ENCODE results near the gene SERPINB4. TPM values are rescaled to one million over a fixed set of nuclear protein-coding genes. Genes with fewer than 3 reads are reported as not detected.
"Not testable (repeated sequence)": the region's sequence is repeated elsewhere in the genome, so short reads cannot be mapped to it uniquely, and the experiment has no call there.

The SERPINB4 gene
- total RNA-seq = not detected

DNA sequence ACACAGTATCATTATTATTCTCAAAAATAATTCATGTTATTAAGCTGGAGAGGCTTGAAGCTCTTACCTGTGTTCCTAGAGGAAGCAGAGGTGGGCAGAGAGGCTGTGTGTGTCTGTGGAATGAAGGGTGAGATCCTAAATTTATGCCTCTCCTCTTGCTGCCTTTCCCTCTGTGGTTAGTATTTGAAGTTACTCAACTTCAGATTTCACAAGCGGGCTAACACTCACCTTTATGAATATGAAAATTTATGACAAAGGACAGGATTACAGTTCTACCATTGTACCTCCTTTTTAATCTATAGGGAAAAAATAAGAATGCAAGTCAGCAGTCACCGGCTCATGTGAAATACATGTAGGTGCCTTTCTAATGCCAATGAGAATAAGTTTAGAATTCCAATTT, at the start of gene SERPINB4:
Gene SERPINB4 (minus strand): TSS at position 115 of the 400 bp plus-strand sequence. CDS start 679 bp downstream, outside the sequence.
- not testable (repeated sequence) for H3K4me1 Mint-ChIP-seq; H3K9me3 Mint-ChIP-seq; H3K27ac Mint-ChIP-seq; ATAC-seq (replicated peaks); H3K4me3 Mint-ChIP-seq; H3K36me3 Mint-ChIP-seq (ENCODE audit: low read depth); H3K27me3 Mint-ChIP-seq

DNA sequence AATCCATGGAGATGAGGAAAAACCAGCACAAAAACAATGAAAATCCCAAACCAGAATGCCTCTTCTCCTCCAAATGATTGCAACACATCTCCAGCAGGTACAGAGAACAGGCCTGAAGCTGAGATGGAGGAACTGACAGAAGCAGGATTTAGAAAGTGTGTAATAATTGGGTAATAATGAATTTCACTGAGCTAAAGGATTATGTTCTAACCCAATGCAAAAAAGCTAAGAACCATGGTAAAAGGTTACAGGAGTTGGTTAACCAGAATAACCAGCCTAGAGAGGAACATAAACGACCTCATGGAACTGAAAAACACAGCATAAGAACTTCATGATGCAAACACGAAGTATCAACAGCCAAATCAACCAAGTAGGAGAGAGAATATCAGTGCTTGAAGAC, 45.0 kb upstream of the SERPINB4 start:
- peaks cover 4% of the 10 kb centered on the region for H3K27me3 Mint-ChIP-seq
- H3K4me1 Mint-ChIP-seq = no peaks in the 10 kb centered on the region
- no peak overlapping the region for H3K4me3 Mint-ChIP-seq
- H3K36me3 Mint-ChIP-seq (ENCODE audit: low read depth) = no peaks in the 10 kb centered on the region
- H3K9me3 Mint-ChIP-seq = peaks cover 16% of the 10 kb centered on the region
- no peak for ATAC-seq (replicated peaks)
- H3K27ac Mint-ChIP-seq = no peak overlapping the region

DNA sequence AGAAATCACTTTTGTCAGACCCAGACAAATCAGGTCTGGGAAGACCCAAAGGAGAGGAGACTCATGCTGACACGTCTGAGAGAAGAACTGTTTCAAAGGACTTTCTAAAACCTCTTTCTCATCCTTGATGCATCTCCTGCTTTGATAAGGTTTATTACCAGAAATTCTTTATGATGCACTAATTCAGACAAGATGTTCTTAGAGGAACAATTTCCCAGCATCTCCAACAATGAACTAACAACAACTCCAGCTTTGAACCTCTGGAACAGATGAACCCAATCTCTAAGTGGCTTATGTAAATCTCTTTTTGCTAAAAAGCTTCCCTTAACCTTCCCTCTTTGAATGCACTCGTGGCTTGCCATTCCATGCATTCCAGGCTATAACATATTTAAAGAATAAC, 42.8 kb upstream of the SERPINB4 start:
- Mint-ChIP-seq H3K9me3 (peaks cover 16% of the 10 kb centered on the region), H3K27ac (no peak overlapping the region), H3K4me3 (no peak overlapping the region)

DNA sequence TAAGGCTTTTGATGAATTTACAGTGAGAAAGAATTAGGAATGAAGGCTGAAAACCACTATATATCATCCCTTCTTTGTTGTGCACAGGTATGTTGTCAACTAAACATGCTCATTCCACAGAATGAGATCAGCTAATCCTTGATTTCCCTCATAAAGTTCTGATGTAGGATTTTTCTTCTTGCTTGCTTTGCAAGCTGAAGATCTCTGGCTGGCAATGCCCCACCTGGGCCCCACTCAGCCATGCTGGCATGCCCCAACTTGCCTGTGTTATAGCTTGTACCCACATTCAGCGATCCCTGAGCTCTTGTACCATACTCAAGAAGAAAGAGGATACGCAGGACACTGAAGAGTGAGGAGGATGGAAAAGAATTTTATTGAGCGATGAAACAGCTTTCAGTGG, 40.7 kb upstream of the SERPINB4 start:
- peaks cover 12% of the 10 kb centered on the region for H3K9me3 Mint-ChIP-seq
- H3K4me3 Mint-ChIP-seq = no peak overlapping the region
- no peaks in the 10 kb centered on the region for H3K4me1 Mint-ChIP-seq
- no peak overlapping the region for H3K27ac Mint-ChIP-seq
- H3K27me3 Mint-ChIP-seq = peaks cover 4% of the 10 kb centered on the region
- H3K36me3 Mint-ChIP-seq (ENCODE audit: low read depth) = no peaks in the 10 kb centered on the region
- ATAC-seq (replicated peaks) = no peak

More for the DNA sequence above, 42.8 kb upstream of the SERPINB4 start:
- no peak for ATAC-seq (replicated peaks)
- peaks cover 4% of the 10 kb centered on the region for H3K27me3 Mint-ChIP-seq
- no peaks in the 10 kb centered on the region for H3K36me3 Mint-ChIP-seq (ENCODE audit: low read depth)
- H3K4me1 Mint-ChIP-seq = no peaks in the 10 kb centered on the region

DNA sequence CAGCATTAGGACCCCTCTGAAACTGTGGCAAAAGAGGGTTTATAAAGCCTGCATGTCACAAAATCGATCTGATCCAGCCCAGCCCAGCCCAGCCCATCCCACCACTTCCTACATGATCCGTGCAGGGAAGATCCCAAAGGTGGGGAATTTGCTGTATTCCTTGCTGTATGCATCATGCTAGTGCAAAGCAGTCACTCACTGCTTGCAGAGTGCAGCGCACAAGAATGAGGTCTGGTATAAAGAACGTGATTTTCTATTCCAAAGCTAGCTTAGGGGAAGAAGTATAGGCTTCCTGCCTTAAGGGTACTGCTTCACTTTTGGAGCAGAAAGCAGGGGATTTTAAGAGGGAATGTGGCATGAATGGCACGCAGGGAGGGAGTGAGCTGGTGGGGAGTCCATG, 39.8 kb upstream of the SERPINB4 start:
- H3K27me3 Mint-ChIP-seq = peaks cover 4% of the 10 kb centered on the region
- H3K9me3 Mint-ChIP-seq = peaks cover 9% of the 10 kb centered on the region
- no peak overlapping the region for H3K27ac Mint-ChIP-seq
- no peaks in the 10 kb centered on the region for H3K4me1 Mint-ChIP-seq
- no peaks in the 10 kb centered on the region for H3K36me3 Mint-ChIP-seq (ENCODE audit: low read depth)
- no peak for ATAC-seq (replicated peaks)
- H3K4me3 Mint-ChIP-seq = no peak overlapping the region

DNA sequence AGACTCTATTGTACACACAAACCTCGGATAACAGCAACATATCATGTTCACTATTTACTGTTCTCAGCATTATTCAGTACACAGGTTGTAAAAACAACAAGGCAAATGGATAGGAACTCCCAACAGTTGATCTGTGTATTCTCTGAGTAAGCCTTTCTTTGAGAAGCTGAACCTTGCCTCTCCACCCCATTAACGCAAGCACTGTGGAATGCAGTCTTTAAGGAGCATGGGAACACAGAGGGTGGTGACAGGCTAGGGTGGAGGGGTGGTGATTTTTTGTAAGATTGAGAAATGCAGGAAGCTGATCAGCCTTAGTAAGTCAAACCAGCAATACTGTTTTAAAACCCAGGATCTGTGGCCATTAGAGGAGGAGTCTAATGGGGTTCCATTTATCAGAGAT, 39.1 kb upstream of the SERPINB4 start:
- Mint-ChIP-seq H3K4me1 (no peaks in the 10 kb centered on the region), H3K4me3 (no peak overlapping the region), H3K9me3 (peaks cover 9% of the 10 kb centered on the region), H3K36me3 (ENCODE audit: low read depth) (no peaks in the 10 kb centered on the region), H3K27me3 (peaks cover 4% of the 10 kb centered on the region), H3K27ac (no peak overlapping the region)
- ATAC-seq (replicated peaks) = no peak

DNA sequence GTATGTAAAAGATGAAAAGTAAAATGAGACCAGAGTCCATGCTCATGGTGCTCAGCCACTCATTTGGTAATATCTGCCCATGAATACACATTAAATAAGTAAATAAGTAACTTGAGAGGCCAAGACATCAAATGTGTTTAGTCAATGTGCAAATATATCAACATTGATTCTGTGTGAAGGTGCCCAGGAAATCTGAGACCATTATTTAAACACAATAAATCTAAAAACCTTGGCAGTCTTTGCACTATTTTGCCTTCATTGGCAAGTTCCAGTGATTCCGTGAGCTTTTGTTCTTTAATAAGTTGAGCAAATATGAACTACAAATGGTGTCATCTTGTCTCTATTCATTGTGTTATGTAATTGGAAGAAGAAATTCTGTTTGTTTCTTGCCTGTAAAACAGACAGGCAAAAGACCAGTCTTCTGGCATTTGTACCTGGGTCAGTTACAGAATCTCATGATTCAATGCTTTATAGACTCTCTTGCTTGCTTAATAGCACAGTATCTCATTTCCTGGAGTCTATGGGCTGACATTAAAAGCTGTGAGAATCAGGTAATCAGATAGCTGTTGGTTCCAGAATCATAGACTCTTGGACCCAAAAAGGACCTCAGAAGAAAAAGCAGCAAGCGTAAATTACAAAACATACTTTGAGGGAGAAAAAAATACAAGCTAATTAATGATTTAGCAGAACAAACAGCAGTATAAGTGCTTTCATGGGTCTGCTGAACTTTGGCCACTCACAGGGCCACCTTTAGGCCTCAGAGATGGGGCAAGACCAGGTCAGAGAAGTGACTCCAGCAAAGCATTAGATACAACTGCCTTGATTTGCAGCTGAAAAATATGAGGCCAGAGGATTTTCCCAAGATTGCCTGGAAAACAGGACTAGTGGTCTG, 37.6 kb upstream of the SERPINB4 start:
- no peak overlapping the region for H3K27ac Mint-ChIP-seq
- no peaks in the 10 kb centered on the region for H3K4me1 Mint-ChIP-seq
- ATAC-seq (replicated peaks) = no peak
- no peak overlapping the region for H3K4me3 Mint-ChIP-seq
- peaks cover 4% of the 10 kb centered on the region for H3K27me3 Mint-ChIP-seq
- H3K36me3 Mint-ChIP-seq (ENCODE audit: low read depth) = no peaks in the 10 kb centered on the region
- peaks cover 9% of the 10 kb centered on the region for H3K9me3 Mint-ChIP-seq

DNA sequence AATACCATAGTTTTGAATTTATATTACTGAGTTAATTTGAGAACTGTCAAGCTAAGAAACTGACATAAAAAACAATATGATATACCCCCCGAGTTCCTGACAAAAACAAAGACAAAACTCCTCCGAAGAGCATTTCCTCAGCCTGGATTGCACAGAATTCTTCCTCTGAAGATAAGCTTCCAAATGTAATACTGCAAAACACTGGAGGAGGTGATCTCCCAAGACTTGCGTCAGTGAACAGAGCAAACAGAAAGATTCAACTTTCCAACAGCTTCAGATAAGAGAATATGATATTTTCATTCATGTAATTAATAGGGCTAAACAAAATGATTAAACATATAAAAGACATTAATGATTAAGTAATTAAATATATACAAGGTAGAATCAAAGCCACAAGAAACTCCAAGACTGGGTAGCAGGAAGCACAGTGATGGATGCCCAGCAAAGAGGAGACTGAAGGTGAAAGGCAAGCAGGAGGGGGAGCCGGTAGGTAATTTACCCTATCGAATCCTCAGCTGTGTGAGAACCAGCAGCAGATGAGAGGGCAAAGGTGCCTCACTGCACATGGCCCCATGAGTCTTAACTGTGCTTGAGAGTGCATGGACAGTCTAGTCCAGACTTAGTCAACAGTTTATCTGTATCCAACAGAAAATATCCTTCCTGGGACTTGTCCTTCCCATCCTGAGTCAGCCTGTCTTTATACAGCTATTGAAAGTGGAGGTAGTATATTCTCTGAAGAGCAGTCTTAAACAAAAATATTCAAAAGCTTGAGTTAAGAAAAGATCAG, 36.0 kb upstream of the SERPINB4 start:
- no peak for ATAC-seq (replicated peaks)
- Mint-ChIP-seq H3K9me3 (peaks cover 4% of the 10 kb centered on the region), H3K36me3 (ENCODE audit: low read depth) (no peaks in the 10 kb centered on the region), H3K4me3 (no peak overlapping the region), H3K27me3 (no peaks in the 10 kb centered on the region), H3K4me1 (no peaks in the 10 kb centered on the region), H3K27ac (no peak overlapping the region)

DNA sequence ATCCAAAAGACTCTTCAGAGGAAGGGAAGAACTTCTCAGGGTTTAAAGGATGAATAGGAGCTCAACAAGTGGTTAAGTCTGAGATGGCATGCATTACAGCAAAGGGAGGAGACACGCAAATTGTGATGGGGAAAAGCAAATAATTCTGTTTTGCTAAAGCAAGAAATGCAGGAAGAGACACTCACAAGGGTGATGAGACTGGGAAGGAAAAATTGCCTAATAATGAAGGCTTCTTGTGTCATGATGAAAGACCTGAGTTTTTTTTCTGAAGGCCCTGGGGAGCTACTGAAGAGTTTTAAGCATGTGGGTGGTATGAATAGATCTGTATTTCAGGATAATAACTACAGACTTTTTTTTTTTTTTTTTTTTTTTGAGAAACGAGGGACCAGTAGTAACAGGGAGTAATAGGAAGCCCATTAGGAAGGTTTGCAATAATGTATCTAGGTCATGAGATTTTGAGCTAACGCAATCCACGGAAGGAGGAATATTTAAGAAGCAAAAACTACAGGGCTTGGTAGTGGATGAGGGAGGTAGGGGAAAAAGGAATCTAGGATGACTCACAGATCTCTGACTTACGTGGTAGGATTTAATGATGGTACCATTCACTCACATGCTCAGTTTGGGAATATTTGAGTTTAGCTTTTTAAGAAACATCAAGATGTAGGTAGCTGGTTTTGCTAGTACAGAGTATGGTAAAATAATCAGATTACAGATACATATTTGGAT, 33.6 kb upstream of the SERPINB4 start:
- H3K27me3 Mint-ChIP-seq = no peaks in the 10 kb centered on the region

DNA sequence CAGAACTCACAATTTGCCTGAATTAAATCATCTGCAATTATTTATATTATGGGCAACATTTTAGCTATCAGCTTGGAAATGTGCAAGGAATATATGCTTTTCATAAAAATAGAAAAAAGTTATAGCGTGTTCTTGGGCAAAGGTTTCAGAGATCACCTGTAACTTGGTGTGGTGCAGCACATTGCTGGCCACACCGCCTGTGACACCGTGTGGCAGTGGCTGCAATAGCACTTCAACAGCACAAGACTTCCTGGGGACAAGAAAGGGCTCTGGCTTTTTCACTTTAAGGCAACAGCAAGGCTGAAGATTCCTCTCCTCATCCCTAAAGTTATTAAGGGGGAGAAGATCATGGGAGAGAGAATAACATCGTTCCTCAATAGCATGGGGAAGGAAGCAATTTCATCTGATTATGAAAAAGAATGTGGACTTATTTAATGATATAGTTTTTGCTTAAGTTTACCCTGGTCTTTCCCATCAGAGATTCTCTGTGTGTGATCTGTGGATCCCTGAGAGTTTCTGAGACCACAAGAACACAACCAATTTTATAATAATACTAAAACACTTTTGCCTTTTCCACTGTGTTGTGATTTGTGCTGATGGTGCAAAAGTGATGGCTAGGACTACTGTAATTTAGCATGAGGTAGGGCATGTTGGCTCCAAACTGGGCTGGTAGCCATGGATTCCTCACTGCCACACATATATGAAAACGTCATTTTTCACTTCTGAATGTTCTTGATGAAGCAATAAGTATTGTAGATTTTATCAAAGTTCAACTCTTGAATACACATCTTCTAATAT, 32.7 kb upstream of the SERPINB4 start:
- Mint-ChIP-seq H3K4me3 (no peak overlapping the region), H3K4me1 (no peaks in the 10 kb centered on the region), H3K36me3 (ENCODE audit: low read depth) (no peaks in the 10 kb centered on the region), H3K9me3 (peaks cover 4% of the 10 kb centered on the region), H3K27ac (no peak overlapping the region), H3K27me3 (no peaks in the 10 kb centered on the region)
- ATAC-seq (replicated peaks) = no peak

More for the DNA sequence above, 33.6 kb upstream of the SERPINB4 start:
- Mint-ChIP-seq H3K36me3 (ENCODE audit: low read depth) (no peaks in the 10 kb centered on the region), H3K9me3 (peaks cover 4% of the 10 kb centered on the region), H3K4me3 (no peak overlapping the region), H3K27ac (no peak overlapping the region), H3K4me1 (no peaks in the 10 kb centered on the region)
- ATAC-seq (replicated peaks) = no peak

DNA sequence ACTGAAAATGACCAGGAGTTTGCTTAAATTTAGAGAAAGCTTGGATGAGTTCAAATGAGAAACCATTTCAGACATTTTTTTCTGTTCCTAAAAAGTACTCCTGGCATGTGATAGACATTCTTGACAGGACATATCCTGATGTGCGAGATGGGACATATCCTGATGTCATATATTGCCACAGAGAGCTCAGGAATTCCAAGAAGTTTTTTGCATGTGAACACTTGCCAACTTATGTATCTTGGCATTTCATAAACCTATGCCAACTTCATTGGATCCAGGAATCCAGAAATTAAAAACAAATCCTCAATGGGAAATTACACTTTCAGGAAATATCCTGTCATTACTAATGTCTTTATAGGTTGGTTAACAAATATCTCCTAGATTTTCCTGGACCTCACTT, 20.5 kb upstream of the SERPINB4 start:
- Mint-ChIP-seq H3K4me1 (no peaks in the 10 kb centered on the region), H3K4me3 (no peak overlapping the region), H3K27ac (no peak overlapping the region), H3K27me3 (no peaks in the 10 kb centered on the region), H3K36me3 (ENCODE audit: low read depth) (no peaks in the 10 kb centered on the region), H3K9me3 (peaks cover 9% of the 10 kb centered on the region)
- no peak for ATAC-seq (replicated peaks)

DNA sequence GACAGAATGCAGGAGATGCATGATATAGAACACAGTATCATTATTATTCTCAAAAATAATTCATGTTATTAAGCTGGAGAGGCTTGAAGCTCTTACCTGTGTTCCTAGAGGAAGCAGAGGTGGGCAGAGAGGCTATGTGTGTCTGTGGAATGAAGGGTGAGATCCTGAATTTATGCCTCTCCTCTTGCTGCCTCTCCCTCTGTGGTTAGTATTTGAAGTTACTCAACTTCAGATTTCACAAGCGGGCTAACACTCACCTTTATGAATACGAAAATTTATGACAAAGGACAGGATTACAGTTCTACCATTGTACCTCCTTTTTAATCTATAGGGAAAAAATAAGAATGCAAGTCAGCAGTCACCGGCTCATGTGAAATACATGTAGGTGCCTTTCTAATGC, 17.7 kb upstream of the SERPINB4 start, which contains the start of gene SERPINB3:
Gene SERPINB3 (minus strand): TSS at position 144 of the 400 bp plus-strand sequence. CDS start 677 bp downstream, outside the sequence.
- ATAC-seq (replicated peaks); H3K27ac Mint-ChIP-seq; H3K36me3 Mint-ChIP-seq (ENCODE audit: low read depth); H3K4me1 Mint-ChIP-seq; H3K4me3 Mint-ChIP-seq; H3K9me3 Mint-ChIP-seq; H3K27me3 Mint-ChIP-seq: not testable (repeated sequence)

DNA sequence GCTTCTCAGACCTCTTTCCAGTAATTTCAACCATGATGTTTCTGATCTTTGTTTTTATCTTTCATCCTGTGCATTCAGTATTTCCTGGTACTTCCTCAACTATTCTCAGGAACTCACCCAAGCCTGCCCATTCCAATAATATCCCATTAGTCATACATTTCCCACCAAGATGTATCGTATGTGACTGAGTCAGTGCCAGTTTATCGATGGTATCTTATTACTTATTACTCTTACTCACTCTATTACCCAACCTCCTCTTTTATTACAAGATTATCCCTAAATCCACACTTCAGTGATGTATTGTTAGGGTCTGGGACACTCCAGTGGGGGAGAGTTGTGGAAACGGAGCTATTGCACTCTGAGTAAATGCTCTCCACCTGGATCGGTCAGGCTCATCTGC, 14.9 kb upstream of the SERPINB4 start:
- not testable (repeated sequence) for H3K27ac Mint-ChIP-seq; H3K4me1 Mint-ChIP-seq; H3K36me3 Mint-ChIP-seq (ENCODE audit: low read depth); H3K4me3 Mint-ChIP-seq; H3K27me3 Mint-ChIP-seq; H3K9me3 Mint-ChIP-seq; ATAC-seq (replicated peaks)

DNA sequence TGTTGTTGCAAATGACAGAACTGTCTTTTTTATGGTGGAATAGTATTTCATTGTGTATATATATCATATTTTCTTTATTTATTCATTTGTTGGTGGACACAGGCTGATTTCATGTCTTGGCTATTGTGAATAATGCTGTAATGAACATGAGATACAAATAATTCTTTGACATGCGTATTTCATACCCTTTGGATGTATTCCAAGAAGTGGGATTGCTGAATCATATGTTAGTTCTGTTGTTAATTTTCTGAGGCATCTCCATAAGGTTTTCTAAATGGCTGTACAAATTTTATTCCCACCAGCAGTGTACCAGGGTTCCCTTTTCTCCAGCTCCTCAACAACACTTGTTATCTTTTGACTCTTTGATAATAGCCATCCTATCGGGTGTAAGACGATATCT, 6.2 kb upstream of the SERPINB4 start:
- H3K4me1 Mint-ChIP-seq; ATAC-seq (replicated peaks); H3K4me3 Mint-ChIP-seq; H3K27ac Mint-ChIP-seq; H3K27me3 Mint-ChIP-seq; H3K9me3 Mint-ChIP-seq; H3K36me3 Mint-ChIP-seq (ENCODE audit: low read depth): not testable (repeated sequence)
